T-cell (primary cell): ENCODE results near the gene FOXP1. TPM values are rescaled to one million over a fixed set of nuclear protein-coding genes. Genes with fewer than 3 reads are reported as not detected.

ENCODE experiments used
- ATAC-seq, 4 experiments: fragments of 200-7000 bp in 3 of 4; fragments of 150-1000 bp in 1 of 4; cut with Tn5 transposase; replicated peaks in 1 of 4; 1 replicate in 3 of 4; 2 replicates in 1 of 4; pipeline ENCODE4 v1.10.0; 2021; ENCODE audit warnings: moderate library complexity in 3 of 4, mild to moderate bottlenecking in 2 of 4, moderate number of reproducible peaks in 1 of 4
- CTCF ChIA-PET, 2 donors: fragments of 300-600 bp; sonication (Branson Sonifier 250); formaldehyde crosslinking; loops; one replicate each; lab custom pipeline; 2022; ENCODE audit warnings: antibody characterized with exemption in 2 of 2; lab: Charles Lee
- POLR2A ChIA-PET, 2 donors: fragments of 300-600 bp; sonication (Branson Sonifier 250); formaldehyde crosslinking; loops; one replicate each; lab custom pipeline; 2022; ENCODE audit warnings: antibody characterized with exemption in 2 of 2; lab: Charles Lee
- DNase-seq, 35 experiments: peaks; one replicate each; pipeline versions ENCODE4 v3.0.0 to v3.0.0-alpha.2; 2013 to 2023
- H3K27ac ChIP-seq: one replicate; pipeline ENCODE4 v1.5.1; 2013; ENCODE audit warnings: low read length
- H3K27me3 ChIP-seq, 2 experiments: replicated peaks in 1 of 2; 1 replicate in 1 of 2; 2 replicates in 1 of 2; pipeline versions ENCODE4 v1.6.1 to v1.7.0; 2013; ENCODE audit warnings: low read length in 1 of 2, mixed read lengths in 1 of 2; ENCODE audit not compliant: control insufficient read depth in 2 of 2, insufficient read depth in 2 of 2; ENCODE audit errors: extremely low read depth in 1 of 2
- H3K36me3 ChIP-seq, 2 donors: 1 replicate in 1 of 2; 2 replicates in 1 of 2; pipeline versions ENCODE4 v1.6.1 to v1.7.0; 2013; ENCODE audit warnings: low read length in 1 of 2; ENCODE audit not compliant: control insufficient read depth in 2 of 2, insufficient read depth in 1 of 2; ENCODE audit errors: extremely low read depth in 1 of 2
- H3K4me1 ChIP-seq, 2 experiments: 1 replicate in 1 of 2; 2 replicates in 1 of 2; pipeline versions ENCODE4 v1.6.1 to v1.7.0; 2013; ENCODE audit warnings: low read length in 2 of 2, mixed read lengths in 1 of 2; ENCODE audit not compliant: insufficient read depth in 2 of 2, control insufficient read depth in 1 of 2; ENCODE audit errors: extremely low read depth in 1 of 2
- H3K4me3 ChIP-seq, 2 donors: 1 replicate in 1 of 2; 2 replicates in 1 of 2; pipeline versions ENCODE4 v1.5.1 to v1.7.0; 2013; ENCODE audit warnings: mild to moderate bottlenecking in 2 of 2, low read length in 1 of 2, moderate library complexity in 1 of 2; ENCODE audit not compliant: control insufficient read depth in 1 of 2; ENCODE audit errors: extremely low read depth in 1 of 2
- H3K9me3 ChIP-seq: 2 replicates; pipeline ENCODE4 v1.7.0; 2013
- H3K27ac Mint-ChIP-seq, 2 donors: one replicate each; pipeline ENCODE4 v1.8.0; 2020 to 2021; ENCODE audit warnings: mild to moderate bottlenecking in 2 of 2, mixed read lengths in 2 of 2
- H3K27me3 Mint-ChIP-seq, 2 donors: one replicate each; pipeline ENCODE4 v1.8.0; 2021 to 2022; ENCODE audit warnings: mixed read lengths in 2 of 2
- H3K36me3 Mint-ChIP-seq: one replicate; pipeline ENCODE4 v1.8.0; 2021; ENCODE audit warnings: mixed read lengths
- H3K4me1 Mint-ChIP-seq, 3 donors: one replicate each; pipeline ENCODE4 v1.8.0; 2020 to 2022; ENCODE audit warnings: mixed read lengths in 3 of 3, mild to moderate bottlenecking in 1 of 3
- H3K4me3 Mint-ChIP-seq, 3 donors: one replicate each; pipeline ENCODE4 v1.8.0; 2020 to 2022; ENCODE audit warnings: mild to moderate bottlenecking in 3 of 3, mixed read lengths in 3 of 3, moderate library complexity in 3 of 3
- H3K9me3 Mint-ChIP-seq, 3 donors: one replicate each; pipeline ENCODE4 v1.8.0; 2020 to 2022; ENCODE audit warnings: mixed read lengths in 3 of 3
- WGBS: methylation state at CpG from one replicate; pipeline ENCODE4 v1.1.5; 2013; ENCODE audit warnings: missing lambda C conversion rate; ENCODE audit not compliant: insufficient coverage; 5-methylcytosine and 5-hydroxymethylcytosine counted together
- total RNA-seq, 35 experiments: library from RNA in 6 of 35; stranded (reverse) in 6 of 35; fragments of 120-200 nt in 1 of 35; gene quantifications; one replicate each; pipeline versions ENCODE4 v1.2.1 to v1.2.4 and lab custom pipeline; 2013 to 2026

Gene FOXP1
- total RNA-seq, 5 donors from 2014 or later (not counting 1 experiment from before 2014, with no cell fraction given), result 258 to 586 (median 290) TPM

GRCh38 chr3:71026634-71027578 is 556.6 kb downstream of the FOXP1 start:
- Histone ChIP-seq H3K9me3 (no peaks in the 10 kb centered on the region), H3K36me3 (peaks cover 3 to 32% of the 10 kb centered on the region in 2 donors), H3K4me1 (peaks cover 2 to 5% of the 10 kb centered on the region in 2 experiments), H3K27me3 (no peaks in the 10 kb centered on the region), H3K27ac (no peak overlapping the region), H3K4me3 (no peak overlapping the region)
- ATAC-seq (no peak), DNase-seq (no peak)
- H3K4me3 Mint-ChIP-seq, result no peak overlapping the region
- ChIA-PET POLR2A (interaction anchor here in 1 of 2 donors (0.6 to 1.2 kb wide), 2 partner anchors 12 to 34 kb away, joined by 3 to 4 read pairs; no protein-coding TSS in a partner anchor), CTCF (no interaction called here)
- H3K27ac Mint-ChIP-seq, result peak overlapping the region; percentile 81 to 85
- peaks cover 87 to 90% (median 89%) of the 10 kb centered on the region in 3 donors for H3K4me1 Mint-ChIP-seq
- H3K9me3 Mint-ChIP-seq, result no peaks in the 10 kb centered on the region
- WGBS, result 100% methylated on average over 2 of the region's 6 CpGs
- no peaks in the 10 kb centered on the region for H3K27me3 Mint-ChIP-seq
- H3K36me3 Mint-ChIP-seq, result peaks cover 55% of the 10 kb centered on the region

GRCh38 chr3:71025516-71025915 is 558.0 kb downstream of the FOXP1 start:
- no CpG with 5 or more reads among the region's 1 CpG for WGBS
- H3K4me1 ChIP-seq, result peaks cover 0 to 5% of the 10 kb centered on the region in 2 experiments
- DNase-seq (no peak), ATAC-seq (no peak)
- peak overlapping the region; percentile 81 to 85 for H3K27ac Mint-ChIP-seq
- no peak overlapping the region for H3K4me3 Mint-ChIP-seq
- no peak overlapping the region for H3K4me3 ChIP-seq
- ChIA-PET CTCF (no interaction called here), POLR2A (interaction anchor here in 1 of 2 donors (0.6 kb wide), 1 partner anchor 16 kb away, joined by 3 read pairs; no protein-coding TSS in a partner anchor)
- no peaks in the 10 kb centered on the region for H3K27me3 ChIP-seq
- peaks cover 50% of the 10 kb centered on the region for H3K36me3 Mint-ChIP-seq
- H3K27ac ChIP-seq, result peak overlapping the region; percentile 39
- no peaks in the 10 kb centered on the region for H3K27me3 Mint-ChIP-seq
- peaks cover 87 to 90% (median 88%) of the 10 kb centered on the region in 3 donors for H3K4me1 Mint-ChIP-seq
- peaks cover 0 to 26% of the 10 kb centered on the region in 2 donors for H3K36me3 ChIP-seq
- no peaks in the 10 kb centered on the region for H3K9me3 ChIP-seq
- no peaks in the 10 kb centered on the region for H3K9me3 Mint-ChIP-seq

DNA sequence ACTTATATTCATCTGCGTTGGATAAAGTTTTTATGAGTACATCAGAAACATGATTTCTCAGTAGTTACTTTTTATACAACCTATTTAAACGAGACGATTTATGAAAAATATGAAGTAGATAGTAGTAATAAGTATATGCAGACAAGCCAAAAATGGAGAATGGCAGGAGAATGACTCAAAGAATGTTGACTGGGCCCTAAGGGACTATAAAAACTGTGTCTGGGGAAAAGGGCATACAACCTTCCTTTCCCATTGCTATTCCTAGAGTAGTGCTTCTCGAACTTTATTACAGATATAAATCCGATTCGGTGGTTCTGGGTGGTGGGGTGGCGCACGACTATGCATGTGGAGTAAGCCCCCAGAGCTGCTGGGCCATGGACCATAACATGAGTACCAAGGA is 558.5 kb downstream of the FOXP1 start:
- DNase-seq (no peak), ATAC-seq (no peak)
- Histone ChIP-seq H3K27me3 (no peaks in the 10 kb centered on the region), H3K4me1 (peaks cover 0 to 8% of the 10 kb centered on the region in 2 experiments), H3K36me3 (peaks cover 0 to 26% of the 10 kb centered on the region in 2 donors), H3K27ac (peak overlapping the region; percentile 39), H3K9me3 (no peaks in the 10 kb centered on the region), H3K4me3 (no peak overlapping the region)
- Mint-ChIP-seq H3K27ac (peak overlapping the region; percentile 81 to 85), H3K9me3 (no peaks in the 10 kb centered on the region), H3K4me1 (peaks cover 83 to 88% (median 87%) of the 10 kb centered on the region in 3 donors), H3K27me3 (no peaks in the 10 kb centered on the region), H3K4me3 (no peak overlapping the region), H3K36me3 (peaks cover 45% of the 10 kb centered on the region)
- POLR2A ChIA-PET, result no interaction called here
- WGBS, result 100% methylated on average over 4 of the region's 8 CpGs
- CTCF ChIA-PET, result no interaction called here

- no peak overlapping the region for H3K27ac ChIP-seq
- DNase-seq, result no peak
- H3K4me3 ChIP-seq, result no peak overlapping the region
- CTCF ChIA-PET, result interaction anchor here in 1 of 2 donors (0.6 to 1.2 kb wide), 4 partner anchors 16 to 108 kb away, joined by 3 read pairs; no protein-coding TSS in a partner anchor
- no peaks in the 10 kb centered on the region for H3K9me3 ChIP-seq
- no peaks in the 10 kb centered on the region for H3K27me3 Mint-ChIP-seq
- POLR2A ChIA-PET, result interaction anchor here in 1 of 2 donors (0.7 to 1.0 kb wide), 3 partner anchors 11 to 50 kb away, joined by 3 to 4 read pairs (median 3); no protein-coding TSS in a partner anchor
- no peak overlapping the region for H3K4me3 Mint-ChIP-seq
- no peaks in the 10 kb centered on the region for H3K27me3 ChIP-seq
- H3K4me1 Mint-ChIP-seq, result peaks cover 81 to 89% (median 88%) of the 10 kb centered on the region in 3 donors
- peak overlapping the region; percentile 19 to 36 for H3K27ac Mint-ChIP-seq
- H3K36me3 Mint-ChIP-seq, result peaks cover 47% of the 10 kb centered on the region
- peaks cover 0 to 24% of the 10 kb centered on the region in 2 donors for H3K36me3 ChIP-seq
- WGBS, result 100% methylated on average over 3 of the region's 5 CpGs
- H3K9me3 Mint-ChIP-seq, result no peaks in the 10 kb centered on the region
- peaks cover 0 to 13% of the 10 kb centered on the region in 2 experiments for H3K4me1 ChIP-seq
- no peak for ATAC-seq
Observed at GRCh38 chr3:71022551-71023335, 560.8 kb downstream of the FOXP1 start.

GRCh38 chr3:71018799-71019198 is 564.7 kb downstream of the FOXP1 start:
- DNase-seq (no peak), ATAC-seq (no peak)
- peaks cover 59 to 74% (median 74%) of the 10 kb centered on the region in 3 donors for H3K4me1 Mint-ChIP-seq
- Histone ChIP-seq H3K4me1 (peaks cover 0 to 10% of the 10 kb centered on the region in 2 experiments), H3K4me3 (no peak overlapping the region), H3K36me3 (peaks cover 6 to 30% of the 10 kb centered on the region in 2 donors), H3K27ac (no peak overlapping the region), H3K27me3 (no peaks in the 10 kb centered on the region), H3K9me3 (no peaks in the 10 kb centered on the region)
- peak overlapping the region; percentile 61 to 66 for H3K27ac Mint-ChIP-seq
- H3K27me3 Mint-ChIP-seq, result no peaks in the 10 kb centered on the region
- ChIA-PET CTCF (interaction anchor here (0.5 to 0.7 kb wide), 2 partner anchors 166 to 201 kb away, joined by 3 read pairs; no protein-coding TSS in a partner anchor), POLR2A (interaction anchor here in 1 of 2 donors (0.6 to 0.7 kb wide), 4 partner anchors 38 to 454 kb away, joined by 3 to 14 read pairs (median 4); no protein-coding TSS in a partner anchor)
- H3K9me3 Mint-ChIP-seq, result no peaks in the 10 kb centered on the region
- no CpG with 5 or more reads among the region's 4 CpGs for WGBS
- H3K36me3 Mint-ChIP-seq, result peaks cover 57% of the 10 kb centered on the region
- H3K4me3 Mint-ChIP-seq, result no peak overlapping the region
